ENCODE data around the gene ATP10D. TPM values are rescaled to one million over a fixed set of nuclear protein-coding genes. Genes with fewer than 3 reads are reported as not detected.
"Not testable (repeated sequence)": the region's sequence is repeated elsewhere in the genome, so short reads cannot be mapped to it uniquely, and the experiment has no call there.

The ATP10D gene
- total RNA-seq, 1 donor from 2014 or later = 25.2 TPM

- ATAC-seq = no peak
- DNase-seq = no peak
- Histone ChIP-seq H3K9me3 (no peaks in the 10 kb centered on the region), H3K27ac (no peak overlapping the region), H3K27me3 (ENCODE audit: low read depth) (no peaks in the 10 kb centered on the region), H3K4me1 (no peaks in the 10 kb centered on the region), H3K36me3 (peaks cover 51% of the 10 kb centered on the region), H3K4me3 (no peak overlapping the region)
- intact Hi-C loops (cut with DNase I) = no loop called here
- TF ChIP-seq CTCF (IDR thresholded peaks at IDR 0.05) = no peak
These were observed 65.9 kb downstream of the ATP10D start for GRCh38 chr4:47550899-47551548.

- Histone ChIP-seq H3K4me1 (no peaks in the 10 kb centered on the region), H3K27ac (no peak overlapping the region), H3K27me3 (ENCODE audit: low read depth) (no peaks in the 10 kb centered on the region), H3K4me3 (no peak overlapping the region), H3K36me3 (peaks cover 44% of the 10 kb centered on the region), H3K9me3 (no peaks in the 10 kb centered on the region)
- TF ChIP-seq CTCF (IDR thresholded peaks at IDR 0.05) = no peak
- no peak for ATAC-seq
- intact Hi-C loops (cut with DNase I) = no loop called here
- no peak for DNase-seq
These were observed 66.6 kb downstream of the ATP10D start for GRCh38 chr4:47551682-47552081.

GRCh38 chr4:47553329-47554125 is 68.5 kb downstream of the ATP10D start:
- Histone ChIP-seq H3K27me3 (ENCODE audit: low read depth) (no peaks in the 10 kb centered on the region), H3K27ac (no peak overlapping the region), H3K4me1 (no peaks in the 10 kb centered on the region), H3K4me3 (no peak overlapping the region), H3K9me3 (no peaks in the 10 kb centered on the region), H3K36me3 (peaks cover 37% of the 10 kb centered on the region)
- TF ChIP-seq CTCF (IDR thresholded peaks at IDR 0.05) = no peak
- ATAC-seq (no peak), DNase-seq (no peak)
- intact Hi-C loops (cut with DNase I) = no loop called here

- H3K27me3 ChIP-seq (ENCODE audit: low read depth); ATAC-seq; H3K4me3 ChIP-seq; H3K9me3 ChIP-seq; DNase-seq; H3K4me1 ChIP-seq; intact Hi-C loops (cut with DNase I); H3K27ac ChIP-seq: not testable (repeated sequence)
- peaks cover 46% of the 10 kb centered on the region for H3K36me3 ChIP-seq
These were observed 70.8 kb downstream of the ATP10D start for GRCh38 chr4:47555920-47556319.

GRCh38 chr4:47557255-47557654 is 72.2 kb downstream of the ATP10D start:
- H3K9me3 ChIP-seq = no peaks in the 10 kb centered on the region
- H3K36me3 ChIP-seq = peaks cover 60% of the 10 kb centered on the region
- H3K27ac ChIP-seq = no peak overlapping the region
- H3K27me3 ChIP-seq (ENCODE audit: low read depth) = no peaks in the 10 kb centered on the region
- no peaks in the 10 kb centered on the region for H3K4me1 ChIP-seq
- no peak overlapping the region for H3K4me3 ChIP-seq
- intact Hi-C loops (cut with DNase I) = no loop called here
- ATAC-seq (no peak), DNase-seq (no peak)
- TF ChIP-seq CTCF (IDR thresholded peaks at IDR 0.05) = no peak

- Histone ChIP-seq H3K9me3 (no peaks in the 10 kb centered on the region), H3K4me1 (peaks cover 8% of the 10 kb centered on the region), H3K27ac (no peak overlapping the region), H3K27me3 (ENCODE audit: low read depth) (no peaks in the 10 kb centered on the region), H3K4me3 (no peak overlapping the region), H3K36me3 (peaks cover 45% of the 10 kb centered on the region)
- no peak for ATAC-seq
- DNase-seq = no peak
- no peak for TF ChIP-seq CTCF (IDR thresholded peaks at IDR 0.05)
- intact Hi-C loops (cut with DNase I) = no loop called here
These were observed 75.6 kb downstream of the ATP10D start for GRCh38 chr4:47560682-47561081.

Data from lower lobe of right lung (tissue), 2 donors.